Spleen (tissue), 11 donors: ENCODE data around the gene LDLRAD4. TPM values are rescaled to one million over a fixed set of nuclear protein-coding genes. Genes with fewer than 3 reads are reported as not detected.

Source experiments
- DNase-seq: peaks from one replicate; pipeline ENCODE4 v3.0.0-alpha.2; 2020
- H3K27ac ChIP-seq, 8 donors: fragments of 200-600 bp; sonication (generic) in 7 of 8; 1 replicate in 4 of 8; 2 replicates in 4 of 8; pipeline versions ENCODE4 v1.5.0 to v1.8.0; 2016 to 2021; ENCODE audit warnings: inconsistent platforms in 4 of 8, mild to moderate bottlenecking in 4 of 8, moderate library complexity in 1 of 8
- H3K27me3 ChIP-seq, 7 donors: fragments of 200-600 bp; sonication (generic) in 6 of 7; replicated peaks in 1 of 7; 1 replicate in 4 of 7; 2 replicates in 3 of 7; pipeline versions ENCODE4 v1.5.0 to v1.8.0; 2016 to 2021; ENCODE audit warnings: inconsistent platforms in 3 of 7, mild to moderate bottlenecking in 1 of 7
- H3K36me3 ChIP-seq, 6 donors: fragments of 200-600 bp; sonication (generic) in 5 of 6; 1 replicate in 4 of 6; 2 replicates in 2 of 6; pipeline versions ENCODE4 v1.5.0 to v1.8.0; 2016 to 2021; ENCODE audit warnings: inconsistent platforms in 2 of 6
- H3K4me1 ChIP-seq, 6 donors: fragments of 200-600 bp; sonication (generic) in 5 of 6; 1 replicate in 3 of 6; 2 replicates in 3 of 6; pipeline versions ENCODE4 v1.5.0 to v1.8.0; 2016 to 2021; ENCODE audit warnings: inconsistent platforms in 3 of 6
- H3K4me3 ChIP-seq, 8 donors: fragments of 200-600 bp; sonication (generic) in 7 of 8; 1 replicate in 4 of 8; 2 replicates in 4 of 8; pipeline versions ENCODE4 v1.5.0 to v1.8.0; 2016 to 2021; ENCODE audit warnings: inconsistent platforms in 4 of 8, mild to moderate bottlenecking in 4 of 8, moderate library complexity in 2 of 8
- H3K9me3 ChIP-seq, 8 donors: fragments of 200-600 bp; sonication (generic) in 7 of 8; 1 replicate in 4 of 8; 2 replicates in 4 of 8; pipeline versions ENCODE4 v1.5.0 to v1.8.0; 2016 to 2021; ENCODE audit warnings: inconsistent platforms in 4 of 8
- CTCF ChIP-seq, 11 experiments: fragments of 200-600 bp in 7 of 11; fragments of 450-650 bp in 4 of 11; sonication (generic) in 4 of 11; IDR thresholded peaks in 8 of 11; conservative IDR thresholded peaks in 3 of 11; 1 replicate in 7 of 11; 2 replicates in 4 of 11; pipeline versions ENCODE4 v1.4.0 to v1.8.0; 2016 to 2021; ENCODE audit warnings: antibody characterized with exemption in 11 of 11, inconsistent platforms in 4 of 11, mild to moderate bottlenecking in 1 of 11
- POLR2A ChIP-seq, 3 donors: fragments of 450-650 bp; IDR thresholded peaks; one replicate each; pipeline ENCODE4 v1.5.1; 2017; ENCODE audit warnings: antibody characterized with exemption in 3 of 3, mild to moderate bottlenecking in 1 of 3
- POLR2AphosphoS5 ChIP-seq, 3 donors: sonication (generic); formaldehyde crosslinking; IDR thresholded peaks; one replicate each; pipeline ENCODE4 v1.5.1; 2017; ENCODE audit warnings: antibody characterized with exemption in 3 of 3
- WGBS, 5 donors: extraction: QIAGEN DNeasy Blood & Tissue Kit in 3 of 5; methylation state at CpG; one replicate each; pipeline versions ENCODE4 v1.1.5 to v1.1.7; 2013 to 2018; 5-methylcytosine and 5-hydroxymethylcytosine counted together
- intact Hi-C: fragments of 100-400 bp; cut with DNase I; formaldehyde crosslinking; loops from one replicate; pipeline ENCODE4 v1.15.0; 2023; ENCODE audit warnings: low total_unique reads
- polyA plus RNA-seq, 3 donors: library from polyadenylated mRNA; stranded (reverse); fragments of 200-250 nt; gene quantifications; one replicate each; pipeline ENCODE4 v1.2.1, GENCODE V29; 2013
- total RNA-seq, 7 donors: library from RNA; depleted of rRNA in 3 of 7; stranded (reverse); fragments of >200 nt in 3 of 7; fragmentation: NEBNext Ultra II Directional in 4 of 7; extraction: Animal tissue kit (Norgen Biotek cat#: 25700) in 4 of 7; gene quantifications; one replicate each; pipeline versions ENCODE4 v1.1.0 to v1.2.1, GENCODE V29; 2016 to 2021
- donor health status: healthy with polysubstance abuse.
- donor health status: DM: no; HTN: no; CAD: no; lungs with moderate emphysema.
- donor health status: DM: no; HTN: no; CAD: no.
- donor health status: Bipolar disorder and iron deficiency.
- donor health status: healthy.
- donor health status: DM: no; HTN: no; CAD: no.
- donor health status: DM: yes; HTN: yes; CAD: no.

LDLRAD4 gene
- total and polyA plus RNA-seq, 10 donors = 4.5 to 80.8 (median 46.4) TPM

- no peak overlapping the region for H3K4me3 ChIP-seq
- TF ChIP-seq POLR2A (IDR thresholded peaks at IDR 0.05) (no peak), CTCF (IDR thresholded peaks at IDR 0.05 in 8 of 11, conservative IDR thresholded peaks at IDR 0.05 in 3 of 11) (no peak), POLR2AphosphoS5 (IDR thresholded peaks at IDR 0.05) (no peak)
- no peaks in the 10 kb centered on the region for H3K36me3 ChIP-seq
- intact Hi-C loops = no loop called here
- H3K4me1 ChIP-seq = no peaks in the 10 kb centered on the region
- no peak for DNase-seq
- 90 to 97% (median 92%) methylated on average over 15 to 17 of the region's 17 CpGs for WGBS, 5 donors
- H3K27ac ChIP-seq = no peak overlapping the region
- no peaks in the 10 kb centered on the region for H3K27me3 ChIP-seq
- no peaks in the 10 kb centered on the region for H3K9me3 ChIP-seq
Measured at GRCh38 chr18:13405305-13406038, 186.9 kb downstream of the LDLRAD4 start.

GRCh38 chr18:13406049-13406615, 187.6 kb downstream of the LDLRAD4 start:
- no peak for TF ChIP-seq CTCF (IDR thresholded peaks at IDR 0.05 in 8 of 11, conservative IDR thresholded peaks at IDR 0.05 in 3 of 11)
- TF ChIP-seq POLR2A (IDR thresholded peaks at IDR 0.05) = no peak
- TF ChIP-seq POLR2AphosphoS5 (IDR thresholded peaks at IDR 0.05) = no peak

GRCh38 chr18:13406736-13407135, 188.2 kb downstream of the LDLRAD4 start:
- WGBS, 5 donors = 92 to 97% (median 95%) methylated on average over 11 of the region's 11 CpGs
- H3K4me3 ChIP-seq = no peak overlapping the region
- H3K27ac ChIP-seq = no peak overlapping the region
- intact Hi-C loops = no loop called here
- H3K36me3 ChIP-seq = no peaks in the 10 kb centered on the region
- H3K4me1 ChIP-seq = no peaks in the 10 kb centered on the region
- H3K9me3 ChIP-seq = peaks cover 0 to 6% (median 5%) of the 10 kb centered on the region in 8 donors
- no peak for DNase-seq
- no peaks in the 10 kb centered on the region for H3K27me3 ChIP-seq
- TF ChIP-seq POLR2A (IDR thresholded peaks at IDR 0.05) (no peak), POLR2AphosphoS5 (IDR thresholded peaks at IDR 0.05) (no peak), CTCF (IDR thresholded peaks at IDR 0.05 in 8 of 11, conservative IDR thresholded peaks at IDR 0.05 in 3 of 11) (no peak)

More at GRCh38 chr18:13406049-13406615, 187.6 kb downstream of the LDLRAD4 start:
- 86 to 93% (median 90%) methylated on average over 9 of the region's 9 CpGs for WGBS, 5 donors
- no peaks in the 10 kb centered on the region for H3K4me1 ChIP-seq
- no peaks in the 10 kb centered on the region for H3K9me3 ChIP-seq
- no peak overlapping the region for H3K27ac ChIP-seq
- H3K27me3 ChIP-seq = no peaks in the 10 kb centered on the region
- intact Hi-C loops = no loop called here
- no peak for DNase-seq
- no peak overlapping the region for H3K4me3 ChIP-seq
- no peaks in the 10 kb centered on the region for H3K36me3 ChIP-seq

GRCh38 chr18:13407484-13407883, 188.9 kb downstream of the LDLRAD4 start:
- Histone ChIP-seq H3K27ac (no peak overlapping the region), H3K4me1 (no peaks in the 10 kb centered on the region), H3K4me3 (no peak overlapping the region), H3K36me3 (no peaks in the 10 kb centered on the region), H3K27me3 (no peaks in the 10 kb centered on the region), H3K9me3 (peaks cover 0 to 13% (median 11%) of the 10 kb centered on the region in 8 donors)
- TF ChIP-seq CTCF (IDR thresholded peaks at IDR 0.05 in 8 of 11, conservative IDR thresholded peaks at IDR 0.05 in 3 of 11) (no peak), POLR2A (IDR thresholded peaks at IDR 0.05) (no peak), POLR2AphosphoS5 (IDR thresholded peaks at IDR 0.05) (no peak)
- no peak for DNase-seq
- intact Hi-C loops = no loop called here
- 78 to 93% (median 86%) methylated on average over 4 of the region's 4 CpGs for WGBS, 5 donors
